Astrocyte (in vitro differentiated cells and primary cell): Measurements from ENCODE around the gene TNFRSF13B. TPM values are rescaled to one million over a fixed set of nuclear protein-coding genes. Genes with fewer than 3 reads are reported as not detected.

ENCODE experiments used
- DNase-seq: peaks from one replicate; pipeline ENCODE4 v3.0.0-alpha.2; 2010; ENCODE audit warnings: low read depth
- FAIRE-seq: peaks from 2 replicates; lab custom pipeline; 2011; peaks lifted over from hg19 to GRCh38; lab: Jason Lieb, UNC
- H2AFZ ChIP-seq: 2 replicates; pipeline ENCODE4 v1.6.0; 2012; ENCODE audit warnings: low read depth, low read length, inconsistent platforms
- H3K27ac ChIP-seq: 2 replicates; pipeline ENCODE4 v1.5.1; 2011; ENCODE audit warnings: low read depth, low read length, inconsistent platforms
- H3K27me3 ChIP-seq: 2 replicates; pipeline ENCODE4 v1.6.0; 2011; ENCODE audit warnings: low read length, inconsistent platforms; ENCODE audit not compliant: insufficient read depth
- H3K36me3 ChIP-seq: 2 replicates; pipeline ENCODE4 v1.5.1; 2011; ENCODE audit warnings: low read length, inconsistent platforms; ENCODE audit not compliant: insufficient read depth
- H3K4me1 ChIP-seq: 2 replicates; pipeline ENCODE4 v1.5.1; 2011; ENCODE audit warnings: low read length, inconsistent platforms; ENCODE audit not compliant: insufficient read depth
- H3K4me2 ChIP-seq: 2 replicates; pipeline ENCODE4 v1.6.0; 2012; ENCODE audit warnings: low read length, inconsistent platforms
- H3K4me3 ChIP-seq: 2 replicates; pipeline ENCODE4 v1.5.1; 2011; ENCODE audit warnings: low read depth, mild to moderate bottlenecking, low read length, inconsistent platforms; ENCODE audit not compliant: insufficient read depth
- H3K79me2 ChIP-seq: 2 replicates; pipeline ENCODE4 v1.6.0; 2012; ENCODE audit warnings: mild to moderate bottlenecking, low read length, inconsistent platforms; ENCODE audit not compliant: insufficient read depth
- H3K9ac ChIP-seq: 2 replicates; pipeline ENCODE4 v1.6.0; 2012; ENCODE audit warnings: mild to moderate bottlenecking, low read length, inconsistent platforms
- H3K9me3 ChIP-seq: 2 replicates; pipeline ENCODE4 v1.5.1; 2012; ENCODE audit warnings: low read depth, mild to moderate bottlenecking, low read length, inconsistent platforms; ENCODE audit not compliant: insufficient read depth
- H4K20me1 ChIP-seq: 2 replicates; pipeline ENCODE4 v1.6.0; 2012; ENCODE audit warnings: low read length, inconsistent platforms; ENCODE audit not compliant: insufficient read depth
- H3K27ac Mint-ChIP-seq: one replicate; pipeline ENCODE4 v1.8.0; 2021; ENCODE audit warnings: mild to moderate bottlenecking, mixed read lengths; ENCODE audit not compliant: unreplicated experiment
- H3K27me3 Mint-ChIP-seq: one replicate; pipeline ENCODE4 v1.8.0; 2021; ENCODE audit warnings: low read depth, mixed read lengths; ENCODE audit not compliant: unreplicated experiment
- H3K36me3 Mint-ChIP-seq: one replicate; pipeline ENCODE4 v1.8.0; 2021; ENCODE audit warnings: low read depth, mixed read lengths; ENCODE audit not compliant: unreplicated experiment
- H3K4me1 Mint-ChIP-seq: one replicate; pipeline ENCODE4 v1.8.0; 2021; ENCODE audit warnings: low read depth, mixed read lengths; ENCODE audit not compliant: unreplicated experiment
- H3K4me3 Mint-ChIP-seq: one replicate; pipeline ENCODE4 v1.8.0; 2021; ENCODE audit warnings: mild to moderate bottlenecking, moderate library complexity, mixed read lengths; ENCODE audit not compliant: unreplicated experiment
- H3K9me3 Mint-ChIP-seq: one replicate; pipeline ENCODE4 v1.8.0; 2021; ENCODE audit warnings: mild to moderate bottlenecking, mixed read lengths; ENCODE audit not compliant: unreplicated experiment
- CTCF ChIP-seq: IDR thresholded peaks from 2 replicates; pipeline ENCODE4 v1.5.1; 2011; ENCODE audit warnings: low read depth, mild to moderate bottlenecking, inconsistent platforms, low read length, moderate library complexity; ENCODE audit not compliant: insufficient read depth
- EZH2 ChIP-seq: IDR thresholded peaks from 2 replicates; pipeline ENCODE4 v1.6.1; 2012; ENCODE audit warnings: mild to moderate bottlenecking, low read length, inconsistent platforms; ENCODE audit not compliant: insufficient read depth
- total RNA-seq: library from RNA; stranded (reverse); gene quantifications from 2 replicates; pipeline ENCODE4 v1.2.1, GENCODE V29; 2021

TNFRSF13B gene
- total RNA-seq, 1 donor from 2014 or later, result not detected

- FAIRE-seq, result no peak
- H3K36me3 Mint-ChIP-seq, result no peaks in the 10 kb centered on the region
- H3K27ac Mint-ChIP-seq, result peak overlapping the region; percentile 77
- Histone ChIP-seq H3K27ac (no peak overlapping the region), H3K4me1 (peaks cover 13% of the 10 kb centered on the region), H2AFZ (no peak overlapping the region), H3K79me2 (no peaks in the 10 kb centered on the region), H3K36me3 (no peaks in the 10 kb centered on the region), H3K27me3 (no peaks in the 10 kb centered on the region), H3K4me3 (no peak overlapping the region), H3K9me3 (no peaks in the 10 kb centered on the region), H4K20me1 (no peaks in the 10 kb centered on the region), H3K9ac (no peak overlapping the region), H3K4me2 (no peak overlapping the region)
- no peak overlapping the region for H3K4me3 Mint-ChIP-seq
- peaks cover 5% of the 10 kb centered on the region for H3K4me1 Mint-ChIP-seq
- H3K9me3 Mint-ChIP-seq, result no peaks in the 10 kb centered on the region
- no peak for DNase-seq
- H3K27me3 Mint-ChIP-seq, result no peaks in the 10 kb centered on the region
- TF ChIP-seq EZH2 (no peak), CTCF (no peak)
Measured at GRCh38 chr17:17019891-17020456, 48.1 kb upstream of the TNFRSF13B start.

GRCh38 chr17:17019430-17019762 lies 47.5 kb upstream of the TNFRSF13B start:
- Mint-ChIP-seq H3K36me3 (no peaks in the 10 kb centered on the region), H3K27ac (no peak overlapping the region), H3K4me1 (peaks cover 5% of the 10 kb centered on the region), H3K4me3 (no peak overlapping the region), H3K9me3 (no peaks in the 10 kb centered on the region), H3K27me3 (peaks cover 3% of the 10 kb centered on the region)
- H3K27ac ChIP-seq, result no peak overlapping the region
- DNase-seq, result no peak
- H3K27me3 ChIP-seq, result no peaks in the 10 kb centered on the region
- H3K36me3 ChIP-seq, result no peaks in the 10 kb centered on the region
- H3K9me3 ChIP-seq, result no peaks in the 10 kb centered on the region
- no peak overlapping the region for H2AFZ ChIP-seq
- peaks cover 17% of the 10 kb centered on the region for H3K4me1 ChIP-seq
- no peaks in the 10 kb centered on the region for H4K20me1 ChIP-seq
- TF ChIP-seq EZH2, result no peak
- H3K4me3 ChIP-seq, result no peak overlapping the region
- no peak overlapping the region for H3K4me2 ChIP-seq
- no peaks in the 10 kb centered on the region for H3K79me2 ChIP-seq
- no peak overlapping the region for H3K9ac ChIP-seq
- no peak for FAIRE-seq

GRCh38 chr17:17018612-17019429 lies 46.9 kb upstream of the TNFRSF13B start:
- H3K9ac ChIP-seq, result no peak overlapping the region
- no peak overlapping the region for H3K4me2 ChIP-seq
- no peak overlapping the region for H3K27ac ChIP-seq
- no peaks in the 10 kb centered on the region for H3K79me2 ChIP-seq
- no peak overlapping the region for H3K4me3 ChIP-seq
- no peak for FAIRE-seq
- Mint-ChIP-seq H3K4me3 (no peak overlapping the region), H3K27me3 (peaks cover 6% of the 10 kb centered on the region), H3K36me3 (no peaks in the 10 kb centered on the region), H3K4me1 (peaks cover 5% of the 10 kb centered on the region), H3K27ac (no peak overlapping the region), H3K9me3 (no peaks in the 10 kb centered on the region)
- H3K4me1 ChIP-seq, result peaks cover 20% of the 10 kb centered on the region
- no peaks in the 10 kb centered on the region for H3K27me3 ChIP-seq
- no peak overlapping the region for H2AFZ ChIP-seq
- H3K9me3 ChIP-seq, result no peaks in the 10 kb centered on the region
- no peak for DNase-seq
- H4K20me1 ChIP-seq, result no peaks in the 10 kb centered on the region
- TF ChIP-seq CTCF, result no peak
- TF ChIP-seq EZH2, result no peak
- H3K36me3 ChIP-seq, result no peaks in the 10 kb centered on the region
